ENCODE measurements around the gene AGFG2.
A peak's percentile ranks its signal among the peaks of the same experiment; 100 is the strongest.
"Not testable (repeated sequence)": the region's sequence is repeated elsewhere in the genome, so short reads cannot be mapped to it uniquely, and the experiment has no call there.

The AGFG2 gene

DNA sequence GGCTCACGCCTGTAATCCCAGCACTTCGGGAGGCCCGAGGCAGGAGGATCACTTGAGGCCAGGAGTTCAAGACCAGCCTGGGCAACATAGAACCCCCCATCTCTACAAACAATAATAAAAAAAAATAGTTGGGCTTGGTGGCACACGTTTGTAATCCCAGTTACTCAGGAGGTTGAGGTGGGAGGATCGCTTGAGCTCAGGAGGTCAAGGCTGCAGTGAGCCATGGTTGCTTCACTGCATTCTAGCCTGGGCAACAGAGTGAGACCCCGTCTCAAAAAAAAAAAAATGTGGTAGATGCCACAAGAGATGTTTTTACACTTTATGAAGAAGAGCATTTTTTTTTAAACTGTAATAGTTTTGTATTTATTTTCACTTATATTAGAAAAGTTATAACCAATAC, 42.5 kb upstream of the AGFG2 start:
- peaks cover 10% of the 10 kb centered on the region for H3K4me1 ChIP-seq (ENCODE audit: control insufficient read depth, low read length)
- 0 out of 2 replicates have a peak, but pooled peaks have one; percentile 14 for TF ChIP-seq EZH2phosphoT487 (IDR thresholded peaks at IDR 0.05; ENCODE audit: borderline replicate concordance, low read length)
- TF ChIP-seq, protein P1, sequence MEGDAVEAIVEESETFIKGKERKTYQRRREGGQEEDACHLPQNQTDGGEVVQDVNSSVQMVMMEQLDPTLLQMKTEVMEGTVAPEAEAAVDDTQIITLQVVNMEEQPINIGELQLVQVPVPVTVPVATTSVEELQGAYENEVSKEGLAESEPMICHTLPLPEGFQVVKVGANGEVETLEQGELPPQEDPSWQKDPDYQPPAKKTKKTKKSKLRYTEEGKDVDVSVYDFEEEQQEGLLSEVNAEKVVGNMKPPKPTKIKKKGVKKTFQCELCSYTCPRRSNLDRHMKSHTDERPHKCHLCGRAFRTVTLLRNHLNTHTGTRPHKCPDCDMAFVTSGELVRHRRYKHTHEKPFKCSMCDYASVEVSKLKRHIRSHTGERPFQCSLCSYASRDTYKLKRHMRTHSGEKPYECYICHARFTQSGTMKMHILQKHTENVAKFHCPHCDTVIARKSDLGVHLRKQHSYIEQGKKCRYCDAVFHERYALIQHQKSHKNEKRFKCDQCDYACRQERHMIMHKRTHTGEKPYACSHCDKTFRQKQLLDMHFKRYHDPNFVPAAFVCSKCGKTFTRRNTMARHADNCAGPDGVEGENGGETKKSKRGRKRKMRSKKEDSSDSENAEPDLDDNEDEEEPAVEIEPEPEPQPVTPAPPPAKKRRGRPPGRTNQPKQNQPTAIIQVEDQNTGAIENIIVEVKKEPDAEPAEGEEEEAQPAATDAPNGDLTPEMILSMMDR (IDR thresholded peaks at IDR 0.05; ENCODE audit: low read depth, low read length, poor library complexity, severe bottlenecking) = no peak

DNA sequence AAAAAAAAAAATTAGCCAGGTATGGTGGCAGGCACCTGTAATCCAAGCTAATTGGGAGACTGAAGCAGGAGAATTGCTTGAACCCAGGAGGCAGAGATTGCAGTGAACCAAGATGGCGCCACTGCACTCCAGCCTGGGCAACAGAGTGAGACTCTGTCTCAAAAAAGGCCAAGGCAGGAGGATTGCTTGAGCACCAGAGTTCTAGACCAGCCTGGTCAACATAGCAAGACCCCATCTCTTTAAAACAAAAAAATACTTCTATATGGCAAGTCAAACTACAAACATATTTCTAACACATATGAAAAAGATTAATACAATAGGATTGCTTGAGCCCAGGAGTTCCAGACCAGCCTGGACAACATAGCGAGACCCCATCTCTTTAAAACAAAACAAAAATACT, 38.3 kb upstream of the AGFG2 start:
- peaks cover 37% of the 10 kb centered on the region for H3K27me3 ChIP-seq (ENCODE audit: control insufficient read depth, low read length)
- H3F3A ChIP-seq (ENCODE audit: control insufficient read depth, insufficient read depth); H3K79me2 ChIP-seq (ENCODE audit: control insufficient read depth, low read length); H3K4me2 ChIP-seq (ENCODE audit: low read length); H3K4me1 ChIP-seq (ENCODE audit: control insufficient read depth, low read length); H3K9me3 ChIP-seq (ENCODE audit: control insufficient read depth, insufficient read depth, low read length); H3K9me2 ChIP-seq (replicated peaks; ENCODE audit: control insufficient read depth, low read length); H4K20me1 ChIP-seq (ENCODE audit: control insufficient read depth, insufficient read depth, low read depth, low read length); H3K36me3 ChIP-seq (ENCODE audit: control insufficient read depth, low read length); H3K27ac ChIP-seq (ENCODE audit: low read depth, low read length); H3K4me3 ChIP-seq (ENCODE audit: low read length): not testable (repeated sequence)

More for the DNA sequence above, 42.5 kb upstream of the AGFG2 start:
- Histone ChIP-seq H3K36me3 (ENCODE audit: control insufficient read depth, low read length) (no peaks in the 10 kb centered on the region), H3K79me2 (ENCODE audit: control insufficient read depth, low read length) (no peaks in the 10 kb centered on the region), H3K27me3 (ENCODE audit: control insufficient read depth, low read length) (peaks cover 56% of the 10 kb centered on the region), H3K4me3 (ENCODE audit: low read length) (no peak overlapping the region), H4K20me1 (ENCODE audit: control insufficient read depth, insufficient read depth, low read depth, low read length) (no peaks in the 10 kb centered on the region), H3K9me3 (ENCODE audit: control insufficient read depth, insufficient read depth, low read length) (no peaks in the 10 kb centered on the region), H3F3A (ENCODE audit: control insufficient read depth, insufficient read depth) (no peaks in the 10 kb centered on the region), H3K27ac (ENCODE audit: low read depth, low read length) (no peak overlapping the region), H3K9me2 (replicated peaks; ENCODE audit: control insufficient read depth, low read length) (no peaks in the 10 kb centered on the region), H3K4me2 (ENCODE audit: low read length) (no peak overlapping the region)

DNA sequence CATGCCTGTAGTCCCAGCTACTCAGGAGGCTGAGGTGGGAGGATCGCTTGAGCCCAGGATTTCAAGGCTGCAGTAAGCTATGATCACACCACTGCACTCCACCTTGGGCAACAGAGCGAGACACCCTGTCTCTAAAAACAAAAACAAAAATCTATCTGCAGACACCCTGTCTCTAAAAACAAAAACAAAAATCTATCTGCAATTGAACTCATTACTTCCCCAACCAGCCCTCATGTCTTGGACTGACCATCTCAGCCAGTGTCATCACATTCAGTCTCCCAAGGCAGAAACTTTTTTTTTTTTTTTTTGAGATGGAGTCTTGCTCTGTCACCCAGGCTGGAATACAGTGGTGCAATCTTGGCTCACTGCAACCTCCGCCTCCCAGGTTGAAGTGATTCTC, 35.0 kb upstream of the AGFG2 start:
- not testable (repeated sequence) for H3K4me3 ChIP-seq (ENCODE audit: low read length); H3K9me2 ChIP-seq (replicated peaks; ENCODE audit: control insufficient read depth, low read length); H3F3A ChIP-seq (ENCODE audit: control insufficient read depth, insufficient read depth); H3K79me2 ChIP-seq (ENCODE audit: control insufficient read depth, low read length); H3K36me3 ChIP-seq (ENCODE audit: control insufficient read depth, low read length); H3K4me1 ChIP-seq (ENCODE audit: control insufficient read depth, low read length); H3K4me2 ChIP-seq (ENCODE audit: low read length); H3K27ac ChIP-seq (ENCODE audit: low read depth, low read length); H4K20me1 ChIP-seq (ENCODE audit: control insufficient read depth, insufficient read depth, low read depth, low read length); H3K9me3 ChIP-seq (ENCODE audit: control insufficient read depth, insufficient read depth, low read length)
- H3K27me3 ChIP-seq (ENCODE audit: control insufficient read depth, low read length) = peaks cover 25% of the 10 kb centered on the region

- H3K9me2 ChIP-seq (replicated peaks; ENCODE audit: control insufficient read depth, low read length) = no peaks in the 10 kb centered on the region
- no peak overlapping the region for H3K27ac ChIP-seq (ENCODE audit: low read depth, low read length)
- TF ChIP-seq EZH2phosphoT487 (IDR thresholded peaks at IDR 0.05; ENCODE audit: borderline replicate concordance, low read length) = no peak
- TF ChIP-seq, protein P1 (IDR thresholded peaks at IDR 0.05; ENCODE audit: low read depth, low read length, poor library complexity, severe bottlenecking) = no peak
- no peaks in the 10 kb centered on the region for H4K20me1 ChIP-seq (ENCODE audit: control insufficient read depth, insufficient read depth, low read depth, low read length)
- H3K36me3 ChIP-seq (ENCODE audit: control insufficient read depth, low read length) = no peaks in the 10 kb centered on the region
- H3K4me2 ChIP-seq (ENCODE audit: low read length) = no peak overlapping the region
- H3K4me3 ChIP-seq (ENCODE audit: low read length) = no peak overlapping the region
- no peaks in the 10 kb centered on the region for H3K79me2 ChIP-seq (ENCODE audit: control insufficient read depth, low read length)
- H3F3A ChIP-seq (ENCODE audit: control insufficient read depth, insufficient read depth) = no peaks in the 10 kb centered on the region
- H3K27me3 ChIP-seq (ENCODE audit: control insufficient read depth, low read length) = peaks cover 30% of the 10 kb centered on the region
- H3K9me3 ChIP-seq (ENCODE audit: control insufficient read depth, insufficient read depth, low read length) = no peaks in the 10 kb centered on the region
- H3K4me1 ChIP-seq (ENCODE audit: control insufficient read depth, low read length) = no peaks in the 10 kb centered on the region
Measured at GRCh38 chr7:100504887-100505611, 34.0 kb upstream of the AGFG2 start.

Measured in DOHH2 (cell line).